Panc1 (cell line): ENCODE results near the gene EIPR1. TPM values are rescaled to one million over a fixed set of nuclear protein-coding genes. Genes with fewer than 3 reads are reported as not detected.

Experiments
- ATAC-seq: fragments of 200-7000 bp; cut with Tn5 transposase; 2 replicates; pipeline ENCODE4 v1.9.1; 2020; ENCODE audit warnings: mild to moderate bottlenecking, moderate library complexity
- BruUV-seq: library from RNA; stranded (reverse); fragments of 400-500 nt; replicated peaks from 2 replicates; lab custom pipeline; 2021; lab: Mats Ljungman, UMichigan
- CTCF ChIA-PET: fragments of 300-600 bp; sonication (Branson Sonifier 250); formaldehyde crosslinking; loops from one replicate; lab custom pipeline; 2022; ENCODE audit warnings: antibody characterized with exemption; lab: Charles Lee
- POLR2A ChIA-PET: fragments of 300-600 bp; sonication (Branson Sonifier 250); formaldehyde crosslinking; loops from one replicate; lab custom pipeline; 2022; ENCODE audit warnings: antibody characterized with exemption; lab: Charles Lee
- DNase-seq: peaks from one replicate; pipeline ENCODE4 v3.0.0-alpha.2; 2010; ENCODE audit warnings: low read depth, low spot score
- H3K27ac ChIP-seq: 2 replicates; pipeline ENCODE4 v1.5.1; 2011; ENCODE audit warnings: mild to moderate bottlenecking, low read length, inconsistent platforms
- H3K27me3 ChIP-seq: fragments of 200-500 bp; sonication (Bioruptor generic); 2 replicates; pipeline ENCODE4 v1.6.0; 2014; ENCODE audit warnings: low read length, inconsistent platforms; ENCODE audit not compliant: control insufficient read depth, insufficient read depth
- H3K36me3 ChIP-seq: fragments of 200-500 bp; sonication (Bioruptor generic); 2 replicates; pipeline ENCODE4 v1.5.1; 2014; ENCODE audit warnings: inconsistent platforms, mild to moderate bottlenecking, low read length, moderate library complexity; ENCODE audit not compliant: control insufficient read depth, insufficient read depth
- H3K4me1 ChIP-seq: 2 replicates; pipeline ENCODE4 v1.5.1; 2011; ENCODE audit warnings: inconsistent platforms, mild to moderate bottlenecking, low read length, moderate library complexity; ENCODE audit not compliant: control insufficient read depth, insufficient read depth
- H3K4me3 ChIP-seq, 2 experiments: 2 replicates each; pipeline ENCODE4 v1.5.1; 2011 to 2012; ENCODE audit warnings: low read depth in 2 of 2, low read length in 2 of 2, mild to moderate bottlenecking in 2 of 2, inconsistent platforms in 1 of 2, moderate library complexity in 1 of 2
- H3K9me3 ChIP-seq: fragments of 200-500 bp; sonication (Bioruptor generic); 2 replicates; pipeline ENCODE4 v1.5.1; 2014; ENCODE audit warnings: low read depth, mild to moderate bottlenecking, inconsistent platforms, low read length, moderate library complexity; ENCODE audit not compliant: control insufficient read depth, insufficient read depth
- CTCF ChIP-seq: fragments of 450-650 bp; IDR thresholded peaks from 2 replicates; pipeline ENCODE4 v1.5.1; 2017; ENCODE audit warnings: mild to moderate bottlenecking
- POLR2AphosphoS5 ChIP-seq: IDR thresholded peaks from 2 replicates; pipeline ENCODE4 v1.6.1; 2012; ENCODE audit warnings: mild to moderate bottlenecking, low read depth, low read length, moderate library complexity
- SIN3A ChIP-seq: IDR thresholded peaks from 2 replicates; pipeline ENCODE4 v1.6.1; 2012; ENCODE audit warnings: low read depth, mild to moderate bottlenecking, low read length, moderate library complexity, borderline replicate concordance; ENCODE audit not compliant: insufficient read depth
- TCF7L2 ChIP-seq: IDR thresholded peaks from 2 replicates; pipeline ENCODE4 v1.6.1; 2011; ENCODE audit warnings: mild to moderate bottlenecking, low read depth, low read length, inconsistent platforms
- in situ Hi-C: cut with HindIII; loops from 2 replicates; pipeline ENCODE4 v1.10.0; 2016; ENCODE audit warnings: low sequenced_read_pairs, low pct_unique_long_range_greater_than_20kb
- intact Hi-C: fragments of 100-400 bp; cut with micrococcal nuclease; formaldehyde crosslinking; loops from one replicate; pipeline ENCODE4 v1.10.0; 2022; ENCODE audit not compliant: unreplicated experiment
- total RNA-seq: library from RNA; stranded (reverse); gene quantifications from one replicate; pipeline ENCODE4 v1.2.1, GENCODE V29; 2021; ENCODE audit not compliant: unreplicated experiment
- TF ChIP-seq, protein P1 (sequence below), 2 experiments: IDR thresholded peaks; 2 replicates each; pipeline ENCODE4 v1.6.1; 2011 to 2012; ENCODE audit warnings: low read depth in 2 of 2, control low read depth in 1 of 2, low read length in 1 of 2, mild to moderate bottlenecking in 1 of 2, moderate library complexity in 1 of 2; ENCODE audit not compliant: insufficient read depth in 1 of 2

Gene EIPR1
- total RNA-seq, 1 experiment from 2014 or later: 26.7 TPM

GRCh38 chr2:3211256-3212060 lies 166.2 kb downstream of the EIPR1 start:
- ChIA-PET CTCF (no interaction called here), POLR2A (no interaction called here)
- DNase-seq (no peak), ATAC-seq (no peak)
- H3K27ac ChIP-seq: no peak overlapping the region
- H3K27me3 ChIP-seq: no peaks in the 10 kb centered on the region
- H3K9me3 ChIP-seq: no peaks in the 10 kb centered on the region
- in situ Hi-C loops (no loop called here), intact Hi-C loops (no loop called here)
- H3K36me3 ChIP-seq: no peaks in the 10 kb centered on the region
- BruUV-seq: no TSS peak
- no peaks in the 10 kb centered on the region for H3K4me1 ChIP-seq
- TF ChIP-seq POLR2AphosphoS5: no peak
- TF ChIP-seq TCF7L2: no peak
- no peak for TF ChIP-seq CTCF
- no peak for TF ChIP-seq SIN3A
- TF ChIP-seq, protein P1, sequence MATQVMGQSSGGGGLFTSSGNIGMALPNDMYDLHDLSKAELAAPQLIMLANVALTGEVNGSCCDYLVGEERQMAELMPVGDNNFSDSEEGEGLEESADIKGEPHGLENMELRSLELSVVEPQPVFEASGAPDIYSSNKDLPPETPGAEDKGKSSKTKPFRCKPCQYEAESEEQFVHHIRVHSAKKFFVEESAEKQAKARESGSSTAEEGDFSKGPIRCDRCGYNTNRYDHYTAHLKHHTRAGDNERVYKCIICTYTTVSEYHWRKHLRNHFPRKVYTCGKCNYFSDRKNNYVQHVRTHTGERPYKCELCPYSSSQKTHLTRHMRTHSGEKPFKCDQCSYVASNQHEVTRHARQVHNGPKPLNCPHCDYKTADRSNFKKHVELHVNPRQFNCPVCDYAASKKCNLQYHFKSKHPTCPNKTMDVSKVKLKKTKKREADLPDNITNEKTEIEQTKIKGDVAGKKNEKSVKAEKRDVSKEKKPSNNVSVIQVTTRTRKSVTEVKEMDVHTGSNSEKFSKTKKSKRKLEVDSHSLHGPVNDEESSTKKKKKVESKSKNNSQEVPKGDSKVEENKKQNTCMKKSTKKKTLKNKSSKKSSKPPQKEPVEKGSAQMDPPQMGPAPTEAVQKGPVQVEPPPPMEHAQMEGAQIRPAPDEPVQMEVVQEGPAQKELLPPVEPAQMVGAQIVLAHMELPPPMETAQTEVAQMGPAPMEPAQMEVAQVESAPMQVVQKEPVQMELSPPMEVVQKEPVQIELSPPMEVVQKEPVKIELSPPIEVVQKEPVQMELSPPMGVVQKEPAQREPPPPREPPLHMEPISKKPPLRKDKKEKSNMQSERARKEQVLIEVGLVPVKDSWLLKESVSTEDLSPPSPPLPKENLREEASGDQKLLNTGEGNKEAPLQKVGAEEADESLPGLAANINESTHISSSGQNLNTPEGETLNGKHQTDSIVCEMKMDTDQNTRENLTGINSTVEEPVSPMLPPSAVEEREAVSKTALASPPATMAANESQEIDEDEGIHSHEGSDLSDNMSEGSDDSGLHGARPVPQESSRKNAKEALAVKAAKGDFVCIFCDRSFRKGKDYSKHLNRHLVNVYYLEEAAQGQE (IDR thresholded peaks at IDR 0.05; ENCODE audit: insufficient read depth in 1 of 2, low read depth in 2 of 2, low read length in 1 of 2): no peak
- H3K4me3 ChIP-seq: no peak overlapping the region

GRCh38 chr2:3210257-3210656 lies 167.4 kb downstream of the EIPR1 start:
- DNase-seq (no peak), ATAC-seq (no peak)
- ChIA-PET POLR2A (no interaction called here), CTCF (no interaction called here)
- intact Hi-C loops: no loop called here
- Histone ChIP-seq H3K4me3 (no peak overlapping the region), H3K4me1 (no peaks in the 10 kb centered on the region), H3K27ac (no peak overlapping the region), H3K36me3 (no peaks in the 10 kb centered on the region), H3K9me3 (no peaks in the 10 kb centered on the region), H3K27me3 (no peaks in the 10 kb centered on the region)
- in situ Hi-C loops: no loop called here
- BruUV-seq: no TSS peak
- no peak for TF ChIP-seq CTCF
- no peak for TF ChIP-seq POLR2AphosphoS5
